HG03432 (cell line): ENCODE results near the gene GAL.

ENCODE experiments used
- ATAC-seq: cut with Tn5 transposase; IDR thresholded peaks from one replicate; pipeline ENCODE4 v1.9.1; 2021; ENCODE audit warnings: mild to moderate bottlenecking, moderate library complexity; ENCODE audit not compliant: unreplicated experiment

The GAL gene

GRCh38 chr11:68658661-68659060 lies 25.7 kb upstream of the GAL start:
- no peak for ATAC-seq

- ATAC-seq = no peak
These were observed 25.0 kb upstream of the GAL start for GRCh38 chr11:68659158-68659921.

GRCh38 chr11:68660066-68660810 lies 24.1 kb upstream of the GAL start:
- ATAC-seq = no peak

DNA sequence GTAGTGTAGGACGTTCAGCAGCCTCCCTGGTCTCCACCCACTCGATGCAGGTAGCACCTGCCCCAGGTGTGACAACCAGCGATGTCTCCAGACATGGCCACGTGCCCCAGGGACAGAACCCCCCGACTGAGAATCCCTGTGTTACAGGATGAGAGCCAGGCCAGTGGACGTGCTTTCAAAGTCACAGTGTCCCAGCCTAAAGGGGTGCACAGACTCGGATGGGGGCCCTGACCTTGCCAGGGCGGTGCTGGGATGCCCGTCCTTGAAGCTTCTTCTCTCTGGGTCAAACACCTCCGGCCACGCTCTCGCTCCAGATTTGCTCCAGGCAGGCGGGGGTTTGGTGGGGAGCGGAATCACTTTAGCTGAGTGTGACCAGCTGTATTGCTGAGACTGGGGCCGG lies 23.3 kb upstream of the GAL start:
- ATAC-seq = no peak

DNA sequence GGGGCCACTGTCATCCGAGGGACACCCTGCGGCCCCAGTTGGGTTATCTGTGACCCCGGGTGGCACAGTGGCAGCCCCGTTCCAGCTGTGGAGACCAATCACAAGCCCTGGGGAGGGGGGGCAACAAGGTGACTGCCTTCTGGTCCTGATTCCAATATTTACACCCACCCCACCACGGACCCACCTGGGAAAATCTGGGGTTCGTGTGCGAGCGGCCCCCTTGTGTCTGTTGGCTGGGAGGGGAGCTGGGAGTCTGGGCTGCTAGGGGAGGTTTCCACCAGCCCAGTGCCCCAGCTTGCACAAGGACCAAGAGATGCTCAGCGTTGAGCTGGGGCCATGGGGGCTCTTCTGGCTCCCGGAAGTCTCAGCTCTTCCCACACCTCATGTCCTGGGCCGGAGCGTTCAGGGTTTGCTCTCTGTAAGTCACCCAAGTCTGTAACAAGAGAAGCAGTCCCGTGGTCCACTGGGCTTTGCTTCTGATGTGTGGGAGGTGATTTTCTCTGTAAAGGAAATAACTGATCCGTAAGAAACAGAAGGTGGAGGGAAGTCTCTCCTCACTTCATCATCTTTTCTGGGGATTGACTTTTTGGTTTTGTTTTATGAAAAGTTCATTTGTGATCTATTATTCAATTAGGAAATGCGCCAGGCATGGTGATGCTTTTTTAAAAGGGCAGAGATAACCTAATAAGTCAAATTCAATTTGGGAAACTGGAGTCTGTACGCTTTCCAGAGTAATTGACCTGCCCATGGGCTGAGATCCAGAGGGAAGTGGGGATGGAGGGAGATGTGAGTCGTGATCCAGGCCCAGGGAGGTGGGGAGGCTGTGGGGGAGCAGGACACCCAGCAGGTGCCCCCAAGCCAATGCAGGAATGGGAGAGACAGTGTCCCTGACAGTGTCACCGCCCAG lies 22.4 kb upstream of the GAL start:
- ATAC-seq = no peak

- no peak for ATAC-seq
These were observed 20.8 kb upstream of the GAL start for GRCh38 chr11:68663482-68664010.

DNA sequence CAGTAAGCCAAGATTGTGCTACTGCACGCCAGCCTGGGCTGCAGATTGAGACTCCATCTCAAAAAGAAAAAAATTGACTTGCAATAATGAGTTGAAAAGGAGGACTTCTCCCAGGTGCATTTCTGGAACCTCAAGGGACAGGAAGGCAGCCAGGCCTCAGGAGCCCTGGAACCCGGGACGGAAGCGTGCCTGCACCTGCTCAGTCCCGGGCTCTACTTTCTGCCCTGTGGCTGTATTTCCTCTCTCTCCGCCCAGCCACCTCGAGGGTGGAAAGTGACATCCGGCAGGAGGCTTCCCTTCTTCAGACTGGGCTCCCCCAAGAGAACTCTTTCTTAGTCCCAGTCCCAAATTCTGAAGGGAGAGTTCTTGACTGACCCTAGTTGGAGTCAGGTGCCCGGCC lies 20.2 kb upstream of the GAL start:
- no peak for ATAC-seq

- ATAC-seq = no peak
These were observed 19.4 kb upstream of the GAL start for GRCh38 chr11:68664906-68665305.

- ATAC-seq = no peak
These were observed 18.9 kb upstream of the GAL start for GRCh38 chr11:68665436-68665835.

DNA sequence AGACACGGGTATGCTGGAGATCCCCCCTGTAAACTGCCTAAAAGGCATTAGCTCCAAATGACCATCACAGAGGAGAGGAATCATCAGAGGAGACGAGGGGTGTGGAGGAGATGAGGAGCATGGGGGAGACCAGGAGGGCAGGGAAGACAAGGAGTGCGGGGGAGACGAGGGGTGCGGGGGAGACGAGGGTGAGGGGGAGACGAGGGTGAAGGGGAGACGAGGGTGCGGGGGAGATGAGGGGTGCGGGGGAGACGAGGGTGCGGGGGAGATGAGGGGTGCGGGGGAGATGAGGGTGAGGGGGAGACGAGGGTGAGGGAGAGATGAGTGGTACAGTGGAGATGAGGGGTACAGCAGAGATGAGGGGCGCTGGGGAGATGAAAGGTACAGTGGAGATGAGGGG lies 17.5 kb upstream of the GAL start:
- ATAC-seq = no peak

DNA sequence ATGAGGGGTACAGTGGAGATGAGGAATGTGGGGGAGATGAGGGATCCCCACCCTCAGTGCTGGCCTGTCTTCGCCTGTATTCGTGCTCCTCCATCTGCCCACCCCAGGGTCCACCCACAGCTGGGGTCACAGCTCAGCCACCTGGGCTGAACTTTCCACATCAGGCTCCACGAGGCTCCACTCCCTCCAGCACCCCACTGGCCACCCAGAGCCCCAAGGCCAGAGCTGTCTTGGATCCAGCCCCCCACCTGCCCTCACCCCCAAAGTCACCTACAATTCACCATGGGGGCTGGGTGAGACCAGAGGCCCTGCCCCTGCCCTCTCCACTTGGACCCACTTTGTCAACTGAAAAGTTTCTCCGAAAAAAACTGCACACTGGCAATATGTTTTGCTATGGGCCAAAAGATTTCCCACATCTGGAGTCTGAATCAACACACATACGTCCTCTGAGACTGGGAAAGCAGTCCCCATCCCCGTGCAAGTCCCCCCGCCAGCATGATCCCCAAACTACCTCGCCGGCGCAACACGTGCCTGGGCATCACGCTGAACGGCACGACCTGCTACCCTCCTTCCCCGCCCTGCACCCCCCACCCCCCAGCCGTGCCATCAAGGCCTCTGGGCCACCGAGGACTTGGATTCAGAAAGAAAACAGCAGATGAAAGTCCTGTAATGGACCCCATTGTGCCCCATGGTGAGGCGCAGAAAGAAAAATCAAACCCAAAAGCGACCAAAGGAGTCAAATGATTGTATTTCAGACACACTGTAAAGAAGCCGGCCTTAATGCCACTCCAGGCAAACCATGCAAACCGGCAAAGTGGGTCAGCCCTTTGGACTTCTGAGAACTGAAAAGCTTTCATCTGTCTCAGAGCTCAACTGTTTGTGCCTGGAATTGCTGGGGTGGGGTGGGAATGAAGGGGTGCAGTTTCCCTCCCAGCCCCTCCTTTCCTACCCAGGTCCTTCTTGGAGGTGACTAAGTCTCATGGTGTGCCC lies 16.5 kb upstream of the GAL start:
- no peak for ATAC-seq

GRCh38 chr11:68669301-68670090 lies 14.8 kb upstream of the GAL start:
- no peak for ATAC-seq

DNA sequence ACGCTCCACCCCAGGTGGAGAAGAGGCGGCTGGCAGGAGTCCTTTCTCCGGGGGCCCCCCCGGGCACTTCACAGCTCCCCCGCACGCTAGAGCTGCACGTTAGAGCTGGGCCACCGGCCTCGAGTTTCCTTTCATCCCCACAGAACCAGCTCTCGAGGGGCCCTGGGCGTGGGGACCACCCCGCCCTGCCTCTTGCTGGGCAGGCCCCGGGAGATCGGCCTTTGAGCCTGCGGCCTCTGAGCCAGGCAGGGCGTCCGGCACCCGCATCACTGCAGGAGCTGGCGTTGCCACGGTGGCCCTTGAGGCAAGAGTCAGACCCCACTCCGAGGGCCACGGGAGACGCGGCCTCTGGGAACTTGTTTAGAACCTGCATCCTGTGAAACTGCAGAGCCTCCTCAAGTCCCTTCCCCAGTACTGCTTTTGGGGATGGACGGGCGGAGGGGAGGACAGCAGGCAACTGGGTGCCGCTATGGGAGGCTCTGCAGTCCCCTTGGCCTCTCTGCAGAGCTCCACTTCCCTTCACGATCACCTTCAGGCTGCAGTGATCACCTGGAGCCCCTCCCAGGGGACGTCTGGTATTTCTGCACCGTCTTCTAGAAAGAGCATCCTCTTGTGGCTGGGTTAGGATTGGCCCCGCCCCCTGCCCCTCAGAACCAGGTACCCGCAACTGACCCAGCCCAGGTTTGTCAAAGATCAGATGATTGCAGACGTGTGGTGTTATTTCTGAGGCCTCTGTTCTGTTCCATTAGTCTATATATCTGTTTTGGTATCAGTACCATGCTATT lies 13.9 kb upstream of the GAL start:
- ATAC-seq = no peak

GRCh38 chr11:68673306-68673945 lies 10.9 kb upstream of the GAL start:
- ATAC-seq = no peak

- no peak for ATAC-seq
These were observed 10.4 kb upstream of the GAL start for GRCh38 chr11:68673991-68674390.

DNA sequence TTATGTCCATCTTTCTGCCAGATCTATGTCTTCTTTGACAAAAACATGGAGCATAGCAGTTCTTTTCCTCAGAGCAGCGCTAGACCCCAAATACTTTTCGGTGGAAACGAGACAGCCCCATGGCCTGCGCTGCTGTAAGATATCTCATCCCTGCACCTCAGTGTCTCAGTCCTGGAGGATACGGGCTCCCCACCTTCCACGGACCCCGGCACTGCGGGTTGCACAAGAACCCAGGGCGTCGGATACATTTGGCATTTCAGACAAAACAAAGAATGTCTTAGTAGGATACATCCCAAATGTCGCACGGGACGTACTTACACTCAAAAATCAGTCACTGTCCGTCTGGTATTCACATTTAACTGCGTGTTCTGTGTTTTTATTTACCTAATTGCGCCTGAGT lies 9.9 kb upstream of the GAL start:
- ATAC-seq = no peak

GRCh38 chr11:68677432-68677831 lies 6.9 kb upstream of the GAL start:
- ATAC-seq = no peak

DNA sequence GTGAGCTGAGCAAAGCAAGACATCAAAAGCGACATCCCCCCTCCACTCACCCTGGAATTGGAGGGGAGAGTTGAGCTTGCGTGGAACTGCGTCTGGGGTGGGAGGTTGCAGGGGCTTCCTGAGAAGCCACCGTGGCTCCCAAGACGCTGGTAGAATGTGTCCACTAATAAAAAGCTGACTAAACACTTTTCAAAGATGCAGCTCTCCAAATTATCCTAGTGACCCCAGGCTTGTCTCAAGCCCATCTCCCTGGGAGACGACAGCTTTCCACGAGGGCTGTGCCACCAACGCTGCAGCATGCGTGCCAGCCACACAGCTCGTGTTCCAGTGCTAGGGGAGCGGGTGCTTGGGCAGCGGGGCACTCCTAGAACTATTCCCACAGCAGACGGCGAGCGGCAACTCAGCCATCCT lies 6.3 kb upstream of the GAL start:
- ATAC-seq = no peak
